ENCODE data around the gene SFXN1.

SFXN1 gene

DNA sequence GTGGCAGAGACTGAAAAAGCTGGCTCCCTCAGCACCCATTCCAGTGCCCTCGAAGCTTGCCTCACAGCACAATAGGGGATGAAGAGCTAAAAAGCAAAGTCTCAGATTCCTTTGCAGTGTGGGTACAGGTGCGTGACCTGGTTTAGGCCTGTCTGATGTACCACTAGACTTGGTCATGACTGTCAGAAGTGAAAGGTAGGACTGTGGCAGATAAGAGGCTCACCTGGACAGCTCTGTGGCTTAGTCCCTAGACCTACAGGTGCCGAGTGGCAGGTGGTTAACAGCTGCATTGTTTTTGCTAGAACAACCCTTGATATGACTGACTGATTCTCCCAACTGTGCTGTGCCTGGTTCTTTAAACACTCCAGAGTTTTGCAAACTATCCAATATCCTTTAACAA lies 14.7 kb upstream of the SFXN1 start:
- no peaks in the 10 kb centered on the region for H3K4me1 ChIP-seq (ENCODE audit: insufficient read depth, low read length, poor library complexity, severe bottlenecking)
- H3K27me3 ChIP-seq (ENCODE audit: insufficient read depth, low read length, poor library complexity, severe bottlenecking): no peaks in the 10 kb centered on the region
- H3K4me2 ChIP-seq (ENCODE audit: low read depth, low read length, poor library complexity, severe bottlenecking): no peak overlapping the region
- TF ChIP-seq, protein P1, sequence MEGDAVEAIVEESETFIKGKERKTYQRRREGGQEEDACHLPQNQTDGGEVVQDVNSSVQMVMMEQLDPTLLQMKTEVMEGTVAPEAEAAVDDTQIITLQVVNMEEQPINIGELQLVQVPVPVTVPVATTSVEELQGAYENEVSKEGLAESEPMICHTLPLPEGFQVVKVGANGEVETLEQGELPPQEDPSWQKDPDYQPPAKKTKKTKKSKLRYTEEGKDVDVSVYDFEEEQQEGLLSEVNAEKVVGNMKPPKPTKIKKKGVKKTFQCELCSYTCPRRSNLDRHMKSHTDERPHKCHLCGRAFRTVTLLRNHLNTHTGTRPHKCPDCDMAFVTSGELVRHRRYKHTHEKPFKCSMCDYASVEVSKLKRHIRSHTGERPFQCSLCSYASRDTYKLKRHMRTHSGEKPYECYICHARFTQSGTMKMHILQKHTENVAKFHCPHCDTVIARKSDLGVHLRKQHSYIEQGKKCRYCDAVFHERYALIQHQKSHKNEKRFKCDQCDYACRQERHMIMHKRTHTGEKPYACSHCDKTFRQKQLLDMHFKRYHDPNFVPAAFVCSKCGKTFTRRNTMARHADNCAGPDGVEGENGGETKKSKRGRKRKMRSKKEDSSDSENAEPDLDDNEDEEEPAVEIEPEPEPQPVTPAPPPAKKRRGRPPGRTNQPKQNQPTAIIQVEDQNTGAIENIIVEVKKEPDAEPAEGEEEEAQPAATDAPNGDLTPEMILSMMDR (conservative IDR thresholded peaks at IDR 0.05; ENCODE audit: low read length): no peak
- TF ChIP-seq EZH2phosphoT487 (IDR thresholded peaks at IDR 0.05; ENCODE audit: borderline replicate concordance): no peak
- no peaks in the 10 kb centered on the region for H4K20me1 ChIP-seq (ENCODE audit: insufficient read depth, low read length, poor library complexity, severe bottlenecking)
- no peak overlapping the region for H3K9ac ChIP-seq (ENCODE audit: low read depth, low read length, poor library complexity, severe bottlenecking)
- no peaks in the 10 kb centered on the region for H3K9me3 ChIP-seq (ENCODE audit: insufficient read depth, low read depth, low read length)
- no peaks in the 10 kb centered on the region for H3F3A ChIP-seq (ENCODE audit: low read depth)
- no peaks in the 10 kb centered on the region for H3K9me2 ChIP-seq (replicated peaks; ENCODE audit: low read depth, low read length)
- H2AFZ ChIP-seq (ENCODE audit: low read length): no peak overlapping the region
- H3K36me3 ChIP-seq (ENCODE audit: insufficient read depth, low read length): no peaks in the 10 kb centered on the region
- H3K79me2 ChIP-seq (ENCODE audit: insufficient read depth, low read length): no peaks in the 10 kb centered on the region
- H3K4me3 ChIP-seq (ENCODE audit: low read length, poor library complexity, severe bottlenecking): no peak overlapping the region

DNA sequence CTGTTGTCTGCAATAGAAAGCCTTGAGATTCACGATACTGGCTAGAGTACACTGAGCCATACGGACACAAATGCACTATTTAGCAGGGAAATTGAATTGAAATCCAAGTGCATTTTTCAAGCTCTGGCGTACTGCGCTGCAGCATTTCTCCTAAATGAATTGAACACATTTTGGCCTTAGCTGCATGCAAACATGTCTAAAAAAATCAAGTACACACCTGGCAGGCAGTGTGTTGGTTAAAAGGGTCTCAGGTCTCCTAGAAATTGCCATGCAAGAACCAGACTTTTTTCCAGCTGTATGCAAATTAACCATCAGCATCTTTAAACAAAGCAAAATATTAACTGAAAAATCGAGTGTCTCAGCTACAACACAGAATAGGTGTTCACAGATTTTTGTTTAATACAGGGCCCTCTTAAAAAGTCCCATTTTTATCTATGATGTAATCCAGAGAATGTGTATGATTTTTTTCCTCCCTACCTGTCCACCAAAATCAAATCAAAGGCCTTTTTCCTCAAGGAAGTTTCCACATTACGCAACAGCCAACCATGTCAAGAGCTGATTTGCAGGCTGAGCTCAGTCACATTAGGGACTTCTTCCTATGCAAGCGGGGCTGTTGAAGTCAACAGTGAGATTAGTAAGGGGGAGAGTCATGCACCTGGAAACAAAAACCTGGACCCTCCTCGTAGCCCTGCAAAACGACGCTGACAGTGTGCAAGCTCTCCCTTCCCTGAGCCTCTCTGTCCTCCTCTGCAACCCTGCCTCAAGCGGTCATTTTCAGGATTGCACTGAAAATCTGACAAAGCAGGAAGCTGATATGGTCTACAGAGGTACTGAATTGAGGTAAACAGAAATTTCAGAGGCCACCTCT lies 14.1 kb upstream of the SFXN1 start:
- H3K9me3 ChIP-seq (ENCODE audit: insufficient read depth, low read depth, low read length): no peaks in the 10 kb centered on the region
- H3K9ac ChIP-seq (ENCODE audit: low read depth, low read length, poor library complexity, severe bottlenecking): no peak overlapping the region
- no peaks in the 10 kb centered on the region for H3K36me3 ChIP-seq (ENCODE audit: insufficient read depth, low read length)
- H3K4me1 ChIP-seq (ENCODE audit: insufficient read depth, low read length, poor library complexity, severe bottlenecking): no peaks in the 10 kb centered on the region
- no peak overlapping the region for H3K4me3 ChIP-seq (ENCODE audit: low read length, poor library complexity, severe bottlenecking)
- no peaks in the 10 kb centered on the region for H4K20me1 ChIP-seq (ENCODE audit: insufficient read depth, low read length, poor library complexity, severe bottlenecking)
- H3K79me2 ChIP-seq (ENCODE audit: insufficient read depth, low read length): no peaks in the 10 kb centered on the region
- no peaks in the 10 kb centered on the region for H3K9me2 ChIP-seq (replicated peaks; ENCODE audit: low read depth, low read length)
- no peaks in the 10 kb centered on the region for H3K27me3 ChIP-seq (ENCODE audit: insufficient read depth, low read length, poor library complexity, severe bottlenecking)
- no peak overlapping the region for H3K4me2 ChIP-seq (ENCODE audit: low read depth, low read length, poor library complexity, severe bottlenecking)
- TF ChIP-seq, protein P1 (conservative IDR thresholded peaks at IDR 0.05; ENCODE audit: low read length): peak; percentile 57
- TF ChIP-seq EZH2phosphoT487 (IDR thresholded peaks at IDR 0.05; ENCODE audit: borderline replicate concordance): no peak
- peak overlapping the region; percentile 77 for H2AFZ ChIP-seq (ENCODE audit: low read length)
- H3F3A ChIP-seq (ENCODE audit: low read depth): no peaks in the 10 kb centered on the region

DNA sequence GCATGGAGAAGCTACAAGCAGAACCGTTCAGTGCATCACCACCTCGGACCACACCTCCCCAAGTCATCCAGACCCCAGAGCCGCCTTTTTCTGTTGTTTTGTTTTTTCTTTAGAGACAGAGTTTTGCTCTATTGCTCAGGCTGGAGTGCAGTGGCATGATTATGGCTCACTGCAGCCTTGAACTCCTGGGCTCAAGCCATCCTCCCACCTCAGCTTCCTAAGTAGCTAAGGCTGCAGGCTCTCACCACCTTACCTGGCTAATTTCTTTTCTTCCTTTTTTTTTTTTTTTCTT lies 13.5 kb upstream of the SFXN1 start:
- no peaks in the 10 kb centered on the region for H4K20me1 ChIP-seq (ENCODE audit: insufficient read depth, low read length, poor library complexity, severe bottlenecking)
- H3K9ac ChIP-seq (ENCODE audit: low read depth, low read length, poor library complexity, severe bottlenecking): no peak overlapping the region

More for the DNA sequence above, 13.5 kb upstream of the SFXN1 start:
- H3K4me2 ChIP-seq (ENCODE audit: low read depth, low read length, poor library complexity, severe bottlenecking): no peak overlapping the region
- TF ChIP-seq, protein P1 (conservative IDR thresholded peaks at IDR 0.05; ENCODE audit: low read length): no peak
- no peak for TF ChIP-seq EZH2phosphoT487 (IDR thresholded peaks at IDR 0.05; ENCODE audit: borderline replicate concordance)
- H3F3A ChIP-seq (ENCODE audit: low read depth): no peaks in the 10 kb centered on the region
- H2AFZ ChIP-seq (ENCODE audit: low read length): peak overlapping the region; percentile 77
- H3K9me2 ChIP-seq (replicated peaks; ENCODE audit: low read depth, low read length): no peaks in the 10 kb centered on the region
- H3K9me3 ChIP-seq (ENCODE audit: insufficient read depth, low read depth, low read length): no peaks in the 10 kb centered on the region
- no peaks in the 10 kb centered on the region for H3K79me2 ChIP-seq (ENCODE audit: insufficient read depth, low read length)
- no peaks in the 10 kb centered on the region for H3K27me3 ChIP-seq (ENCODE audit: insufficient read depth, low read length, poor library complexity, severe bottlenecking)
- H3K36me3 ChIP-seq (ENCODE audit: insufficient read depth, low read length): no peaks in the 10 kb centered on the region
- no peaks in the 10 kb centered on the region for H3K4me1 ChIP-seq (ENCODE audit: insufficient read depth, low read length, poor library complexity, severe bottlenecking)
- no peak overlapping the region for H3K4me3 ChIP-seq (ENCODE audit: low read length, poor library complexity, severe bottlenecking)

All from Loucy (cell line).